ENCODE data around the gene ARHGEF4.
A peak's percentile ranks its signal among the peaks of the same experiment; 100 is the strongest.

Gene ARHGEF4

GRCh38 chr2:130818809-130819208 lies 17.9 kb upstream of the ARHGEF4 start:
- DNase-seq, result no peak

- no peak for DNase-seq
Observed at GRCh38 chr2:130819226-130819607, 17.5 kb upstream of the ARHGEF4 start.

GRCh38 chr2:130819608-130820278 lies 17.0 kb upstream of the ARHGEF4 start:
- no peak for DNase-seq

- DNase-seq, result no peak
Observed at GRCh38 chr2:130820279-130820861, 16.3 kb upstream of the ARHGEF4 start.

- DNase-seq, result no peak
Observed at GRCh38 chr2:130821867-130822266, 14.8 kb upstream of the ARHGEF4 start.

GRCh38 chr2:130822766-130823165 lies 13.9 kb upstream of the ARHGEF4 start:
- DNase-seq, result no peak

- no peak for DNase-seq
Observed at GRCh38 chr2:130823171-130823885, 13.4 kb upstream of the ARHGEF4 start.

- no peak for DNase-seq
Observed at GRCh38 chr2:130823886-130824491, 12.7 kb upstream of the ARHGEF4 start.

GRCh38 chr2:130824492-130825061 lies 12.1 kb upstream of the ARHGEF4 start:
- DNase-seq, result peak; percentile 85

- no peak for DNase-seq
Observed at GRCh38 chr2:130825231-130825965, 11.3 kb upstream of the ARHGEF4 start.

GRCh38 chr2:130825966-130826253 lies 10.8 kb upstream of the ARHGEF4 start:
- DNase-seq, result no peak

- no peak for DNase-seq
Observed at GRCh38 chr2:130826419-130826818, 10.3 kb upstream of the ARHGEF4 start.

- no peak for DNase-seq
Observed at GRCh38 chr2:130826821-130827501, 9.8 kb upstream of the ARHGEF4 start.

- DNase-seq, result no peak
Observed at GRCh38 chr2:130827502-130828251, 9.0 kb upstream of the ARHGEF4 start.

GRCh38 chr2:130828461-130828860 lies 8.3 kb upstream of the ARHGEF4 start:
- DNase-seq, result no peak

- DNase-seq, result no peak
Observed at GRCh38 chr2:130829015-130829414, 7.7 kb upstream of the ARHGEF4 start.

GRCh38 chr2:130830538-130830937 lies 6.2 kb upstream of the ARHGEF4 start:
- DNase-seq, result no peak

- no peak for DNase-seq
Observed at GRCh38 chr2:130831356-130831755, 5.4 kb upstream of the ARHGEF4 start.

GRCh38 chr2:130832296-130832940 lies 4.3 kb upstream of the ARHGEF4 start:
- no peak for DNase-seq

- no peak for DNase-seq
Observed at GRCh38 chr2:130834091-130834930, 2.4 kb upstream of the ARHGEF4 start.

All from CD4-positive, alpha-beta T cell treated with Interleukin-10 for 1 hour (primary cell).